Kidney (tissue), 14 donors: ENCODE data around the gene CBFA2T3. TPM values are rescaled to one million over a fixed set of nuclear protein-coding genes. Genes with fewer than 3 reads are reported as not detected.

Experiments
- DNase-seq, 5 donors: peaks; one replicate each; pipeline ENCODE4 v3.0.0-alpha.2; 2013 to 2020
- FAIRE-seq: peaks from 2 replicates; lab custom pipeline; 2012; peaks lifted over from hg19 to GRCh38; lab: Jason Lieb, UNC
- H3K27ac ChIP-seq, 2 donors: one replicate each; pipeline ENCODE4 v1.7.0; 2013; ENCODE audit warnings: low read depth in 2 of 2, low read length in 2 of 2, inconsistent platforms in 1 of 2
- H3K27me3 ChIP-seq: one replicate; pipeline ENCODE4 v1.7.1; 2013; ENCODE audit warnings: low read length, inconsistent platforms; ENCODE audit not compliant: control insufficient read depth, insufficient read depth
- H3K36me3 ChIP-seq, 3 donors: one replicate each; pipeline versions ENCODE4 v1.7.0 to v1.7.1; 2013; ENCODE audit warnings: low read length in 3 of 3, control low read depth in 1 of 3, inconsistent platforms in 1 of 3; ENCODE audit not compliant: insufficient read depth in 3 of 3, control insufficient read depth in 2 of 3
- H3K4me1 ChIP-seq, 3 donors: one replicate each; pipeline versions ENCODE4 v1.7.0 to v1.7.1; 2013; ENCODE audit warnings: low read length in 3 of 3, inconsistent platforms in 1 of 3, low read depth in 1 of 3; ENCODE audit not compliant: control insufficient read depth in 2 of 3, insufficient read depth in 2 of 3
- H3K4me3 ChIP-seq, 3 donors: one replicate each; pipeline versions ENCODE4 v1.7.0 to v1.8.1; 2013; ENCODE audit warnings: low read length in 3 of 3, control low read depth in 1 of 3, inconsistent platforms in 1 of 3
- H3K9ac ChIP-seq, 3 donors: one replicate each; pipeline versions ENCODE4 v1.7.0 to v1.7.1; 2013; ENCODE audit warnings: low read length in 3 of 3, control low read depth in 1 of 3, inconsistent platforms in 1 of 3
- H3K9me3 ChIP-seq, 3 donors: one replicate each; pipeline versions ENCODE4 v1.7.0 to v1.7.1; 2013; ENCODE audit warnings: low read length in 3 of 3, control low read depth in 1 of 3, inconsistent platforms in 1 of 3; ENCODE audit not compliant: control insufficient read depth in 2 of 3, insufficient read depth in 1 of 3
- intact Hi-C: fragments of 100-400 bp; cut with DNase I; formaldehyde crosslinking; loops from one replicate; pipeline ENCODE4 v1.11.1; 2022
- polyA plus RNA-seq: library from polyadenylated mRNA; stranded (reverse); fragments of 350-450 nt; fragmentation: Illumina TruSeq; extraction: RNeasy Lipid Tissue Mini Kit (QIAGEN cat#74804); gene quantifications from one replicate; pipeline ENCODE4 v1.2.3, GENCODE V29; 2014; ENCODE audit warnings: low read depth, low replicate concordance; ENCODE audit not compliant: insufficient read depth
- total RNA-seq: library from RNA; stranded (reverse); fragmentation: NEBNext Ultra II Directional; extraction: Animal tissue kit (Norgen Biotek cat#: 25700); gene quantifications from one replicate; pipeline ENCODE4 v1.2.1, GENCODE V29; 2021
- TF ChIP-seq, protein P1 (sequence below): IDR thresholded peaks from 3 replicates; pipeline ENCODE4 v1.5.1; 2012; ENCODE audit warnings: mild to moderate bottlenecking, moderate library complexity, borderline replicate concordance; ENCODE audit not compliant: insufficient read depth; ENCODE audit errors: extremely low read depth
- donor health status: control.
- donor health status: control.
- donor health status: control.
- donor health status: control.
- donor health status: control.
- donor health status: DM: yes; HTN: yes; CAD: no.
- donor health status: Normal renal cell carcinoma (clear cell type).

CBFA2T3 gene
- total and polyA plus RNA-seq, 2 donors from 2014 or later = 0.75 to 8.0 TPM

DNA sequence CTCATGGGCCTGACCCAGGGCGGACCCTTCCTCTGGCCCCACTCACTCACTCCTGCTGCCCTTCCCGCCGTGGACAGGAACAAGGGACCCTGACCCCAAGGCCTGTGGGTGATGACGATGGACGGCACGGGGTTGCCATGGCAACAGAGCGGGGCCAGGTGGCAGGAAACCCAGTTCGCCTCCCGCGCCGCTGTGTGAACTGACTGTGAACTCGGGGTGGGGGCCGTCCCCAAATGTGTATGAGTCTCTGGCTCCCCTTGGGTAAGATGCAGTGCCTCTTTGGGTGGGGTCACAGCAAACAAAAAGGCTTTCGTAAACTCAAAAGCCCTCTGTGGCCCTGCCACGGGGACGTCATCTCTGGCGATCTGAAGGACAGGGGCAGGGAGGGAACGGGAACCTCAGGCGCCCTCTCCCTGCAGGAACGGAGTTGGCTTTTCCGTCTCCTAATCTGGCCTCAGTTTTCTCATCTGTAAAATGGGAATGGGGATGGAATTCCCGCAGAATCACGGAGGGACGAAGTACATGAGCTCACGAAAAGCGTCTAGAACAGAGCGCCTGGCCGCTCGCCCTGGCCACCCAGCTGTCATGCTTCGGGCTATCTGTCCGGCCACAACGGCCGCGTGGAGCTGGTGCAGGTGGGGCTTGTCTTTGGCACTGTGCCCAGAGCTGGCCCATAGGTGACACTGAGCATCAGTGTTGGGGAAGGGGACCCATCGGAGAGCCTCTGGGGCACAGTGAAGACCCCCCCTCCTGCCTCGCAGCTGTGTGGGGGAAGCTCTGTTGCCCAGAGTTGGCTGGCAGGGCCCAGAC, 65.7 kb downstream of the CBFA2T3 start:
- FAIRE-seq (no peak), DNase-seq (peak in 3 of 5 donors; percentile 48 to 77 (median 49))
- Histone ChIP-seq H3K4me1 (no peaks in the 10 kb centered on the region), H3K36me3 (no peaks in the 10 kb centered on the region), H3K9ac (no peak overlapping the region), H3K4me3 (no peak overlapping the region), H3K27ac (no peak overlapping the region), H3K9me3 (no peaks in the 10 kb centered on the region), H3K27me3 (no peaks in the 10 kb centered on the region)
- TF ChIP-seq, protein P1, sequence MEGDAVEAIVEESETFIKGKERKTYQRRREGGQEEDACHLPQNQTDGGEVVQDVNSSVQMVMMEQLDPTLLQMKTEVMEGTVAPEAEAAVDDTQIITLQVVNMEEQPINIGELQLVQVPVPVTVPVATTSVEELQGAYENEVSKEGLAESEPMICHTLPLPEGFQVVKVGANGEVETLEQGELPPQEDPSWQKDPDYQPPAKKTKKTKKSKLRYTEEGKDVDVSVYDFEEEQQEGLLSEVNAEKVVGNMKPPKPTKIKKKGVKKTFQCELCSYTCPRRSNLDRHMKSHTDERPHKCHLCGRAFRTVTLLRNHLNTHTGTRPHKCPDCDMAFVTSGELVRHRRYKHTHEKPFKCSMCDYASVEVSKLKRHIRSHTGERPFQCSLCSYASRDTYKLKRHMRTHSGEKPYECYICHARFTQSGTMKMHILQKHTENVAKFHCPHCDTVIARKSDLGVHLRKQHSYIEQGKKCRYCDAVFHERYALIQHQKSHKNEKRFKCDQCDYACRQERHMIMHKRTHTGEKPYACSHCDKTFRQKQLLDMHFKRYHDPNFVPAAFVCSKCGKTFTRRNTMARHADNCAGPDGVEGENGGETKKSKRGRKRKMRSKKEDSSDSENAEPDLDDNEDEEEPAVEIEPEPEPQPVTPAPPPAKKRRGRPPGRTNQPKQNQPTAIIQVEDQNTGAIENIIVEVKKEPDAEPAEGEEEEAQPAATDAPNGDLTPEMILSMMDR = no peak
- intact Hi-C loops = no loop called here

DNA sequence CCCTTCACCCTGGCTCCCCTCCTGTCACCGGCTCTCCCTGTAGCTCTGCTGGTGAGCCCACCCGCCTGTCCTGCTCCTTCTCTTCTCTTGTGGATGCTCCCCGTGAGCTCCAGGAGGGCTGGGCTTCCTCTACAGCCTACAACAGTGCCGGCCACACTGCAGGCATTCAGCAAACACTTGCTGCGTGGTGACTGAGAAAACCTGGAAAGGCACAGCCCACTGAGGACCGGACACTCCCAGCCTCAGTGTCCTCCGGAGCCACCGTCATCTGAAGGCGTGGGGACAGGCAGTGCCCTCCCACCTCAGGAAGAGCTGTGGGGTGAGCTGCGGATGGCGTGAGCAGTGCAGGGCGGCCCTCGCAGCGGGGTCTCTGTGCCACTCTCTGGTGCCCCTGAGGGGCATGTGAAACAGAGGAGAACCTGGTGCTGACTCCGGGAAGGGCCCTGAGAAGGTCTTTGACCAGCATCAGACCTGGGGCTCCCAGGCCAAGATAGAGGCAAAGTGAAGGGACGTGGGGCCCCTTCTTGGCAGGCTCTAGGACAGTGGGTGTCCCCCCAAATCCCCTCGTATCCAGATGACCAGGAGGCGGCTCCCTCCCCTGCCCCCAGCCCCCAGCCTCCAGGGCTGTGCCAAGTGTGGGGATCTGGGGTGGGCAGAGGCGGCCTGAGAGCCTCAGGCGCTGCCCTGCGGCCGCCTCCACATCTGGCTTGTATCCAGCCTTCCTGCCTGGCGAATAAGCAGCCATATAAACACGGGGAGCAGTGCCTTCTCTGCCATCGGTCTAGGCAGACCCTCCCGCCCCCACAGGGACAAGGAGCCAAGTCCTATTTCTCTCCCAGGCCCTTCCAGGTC, 66.5 kb downstream of the CBFA2T3 start:
- H3K27ac ChIP-seq = no peak overlapping the region
- no peaks in the 10 kb centered on the region for H3K36me3 ChIP-seq
- no peaks in the 10 kb centered on the region for H3K4me1 ChIP-seq
- no peaks in the 10 kb centered on the region for H3K9me3 ChIP-seq
- TF ChIP-seq, protein P1 = no peak
- DNase-seq = no peak
- intact Hi-C loops = no loop called here
- H3K27me3 ChIP-seq = no peaks in the 10 kb centered on the region
- no peak for FAIRE-seq
- no peak overlapping the region for H3K9ac ChIP-seq
- no peak overlapping the region for H3K4me3 ChIP-seq

DNA sequence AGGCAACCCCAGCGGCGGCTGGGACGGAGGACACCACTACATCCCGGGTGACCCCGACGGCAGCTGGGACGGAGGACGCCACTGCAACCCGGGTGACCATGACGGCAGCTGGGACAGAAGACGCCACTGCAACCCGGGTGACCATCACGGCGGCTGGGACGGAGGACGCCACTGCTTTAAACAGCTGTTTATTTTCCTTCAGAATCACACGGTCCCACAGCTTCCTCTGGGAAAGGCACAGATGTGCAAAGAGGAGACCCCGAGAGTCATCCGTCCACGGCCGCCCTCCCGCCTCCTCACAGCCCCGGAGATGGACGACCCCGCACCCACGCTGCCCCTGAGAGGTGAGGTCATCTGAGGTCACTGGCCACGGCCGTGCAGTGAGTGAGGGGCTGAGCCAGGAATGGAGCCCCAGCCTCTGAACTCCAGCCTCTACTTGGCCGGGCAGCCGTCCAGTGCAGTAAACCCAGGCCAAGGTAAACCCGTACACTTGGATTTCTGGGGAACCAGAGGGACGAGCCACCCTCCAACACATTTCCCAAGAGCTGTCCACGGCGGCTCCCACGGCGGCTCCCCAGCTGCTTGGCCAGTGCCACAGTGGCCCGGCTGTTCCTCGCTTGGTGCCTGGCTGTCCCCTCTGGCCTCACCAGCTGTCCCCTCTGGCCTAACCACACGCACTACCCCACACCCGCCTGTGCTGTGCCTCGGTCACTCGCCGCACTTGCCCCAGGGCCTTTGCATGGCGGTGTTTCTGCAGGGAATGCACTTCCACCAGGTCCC, 67.4 kb downstream of the CBFA2T3 start:
- Histone ChIP-seq H3K27ac (no peak overlapping the region), H3K27me3 (no peaks in the 10 kb centered on the region), H3K9ac (no peak overlapping the region), H3K4me3 (no peak overlapping the region), H3K9me3 (no peaks in the 10 kb centered on the region), H3K36me3 (no peaks in the 10 kb centered on the region), H3K4me1 (no peaks in the 10 kb centered on the region)
- no peak for DNase-seq
- TF ChIP-seq, protein P1 = no peak
- no peak for FAIRE-seq
- intact Hi-C loops = no loop called here
